Muscle layer of colon (tissue), 2 donors: ENCODE data around the gene SCN4A.
"Not testable (repeated sequence)": the region's sequence is repeated elsewhere in the genome, so short reads cannot be mapped to it uniquely, and the experiment has no call there.

ENCODE experiments used
- H3K27ac ChIP-seq: one replicate; pipeline ENCODE4 v1.7.0; 2013; ENCODE audit warnings: low read depth, mild to moderate bottlenecking, low read length, moderate library complexity
- H3K27me3 ChIP-seq, 2 donors: one replicate each; pipeline ENCODE4 v1.7.0; 2013; ENCODE audit warnings: low read length in 2 of 2, mild to moderate bottlenecking in 2 of 2; ENCODE audit not compliant: insufficient read depth in 2 of 2, control insufficient read depth in 1 of 2
- H3K36me3 ChIP-seq: one replicate; pipeline ENCODE4 v1.7.0; 2013; ENCODE audit warnings: mild to moderate bottlenecking, low read length; ENCODE audit not compliant: insufficient read depth
- H3K4me1 ChIP-seq: one replicate; pipeline ENCODE4 v1.7.0; 2013; ENCODE audit warnings: mild to moderate bottlenecking, low read length; ENCODE audit not compliant: insufficient read depth
- H3K4me3 ChIP-seq, 2 donors: one replicate each; pipeline ENCODE4 v1.7.0; 2013; ENCODE audit warnings: low read length in 2 of 2, low read depth in 1 of 2, mild to moderate bottlenecking in 1 of 2, moderate library complexity in 1 of 2
- H3K9ac ChIP-seq: one replicate; pipeline ENCODE4 v1.7.0; 2013; ENCODE audit warnings: low read length
- H3K9me3 ChIP-seq: one replicate; pipeline ENCODE4 v1.7.0; 2013; ENCODE audit warnings: mild to moderate bottlenecking, low read length
- donor health status: abdominal sarcoma.
- donor health status: Adenocarcinoma of cecum.

The SCN4A gene

DNA sequence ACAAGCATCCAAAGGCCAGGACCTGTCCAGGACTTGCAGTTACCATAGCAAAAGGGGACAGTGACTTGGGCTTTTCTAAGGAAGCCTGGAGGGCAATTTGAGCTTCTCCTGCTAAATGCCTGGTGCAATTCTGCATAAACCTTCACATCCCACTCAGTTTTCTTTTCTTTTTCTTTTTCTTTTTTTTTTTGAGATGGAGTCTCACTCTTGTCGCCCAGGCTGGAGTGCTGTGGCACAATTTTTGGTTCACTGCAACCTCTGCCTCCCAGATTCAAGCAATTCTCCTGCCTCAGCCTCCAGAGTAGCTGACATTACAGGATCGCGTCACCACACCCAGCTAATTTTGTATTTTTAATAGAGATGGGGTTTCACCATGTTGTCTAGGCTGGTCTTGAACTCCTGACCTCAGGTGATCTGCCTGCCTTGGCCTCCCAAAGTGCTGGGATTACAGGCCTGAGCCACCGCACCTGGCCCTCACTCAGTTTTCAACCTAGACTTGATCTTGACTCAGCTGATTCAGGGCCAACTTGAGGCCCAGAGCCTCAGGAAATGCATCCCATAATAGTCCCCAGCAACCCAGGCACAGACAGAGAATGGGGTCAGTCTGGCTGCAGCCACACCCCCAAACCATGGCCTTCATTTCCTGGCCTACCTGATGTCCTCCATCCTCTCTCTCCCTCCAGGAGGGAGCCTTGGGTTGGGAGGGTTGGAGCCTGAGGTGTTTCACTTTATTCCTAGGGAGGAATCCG is 34.5 kb upstream of the SCN4A start:
- H3K27ac ChIP-seq, H3K9ac ChIP-seq, H3K4me3 ChIP-seq, H3K9me3 ChIP-seq, H3K36me3 ChIP-seq, H3K4me1 ChIP-seq, H3K27me3 ChIP-seq: not testable (repeated sequence)

DNA sequence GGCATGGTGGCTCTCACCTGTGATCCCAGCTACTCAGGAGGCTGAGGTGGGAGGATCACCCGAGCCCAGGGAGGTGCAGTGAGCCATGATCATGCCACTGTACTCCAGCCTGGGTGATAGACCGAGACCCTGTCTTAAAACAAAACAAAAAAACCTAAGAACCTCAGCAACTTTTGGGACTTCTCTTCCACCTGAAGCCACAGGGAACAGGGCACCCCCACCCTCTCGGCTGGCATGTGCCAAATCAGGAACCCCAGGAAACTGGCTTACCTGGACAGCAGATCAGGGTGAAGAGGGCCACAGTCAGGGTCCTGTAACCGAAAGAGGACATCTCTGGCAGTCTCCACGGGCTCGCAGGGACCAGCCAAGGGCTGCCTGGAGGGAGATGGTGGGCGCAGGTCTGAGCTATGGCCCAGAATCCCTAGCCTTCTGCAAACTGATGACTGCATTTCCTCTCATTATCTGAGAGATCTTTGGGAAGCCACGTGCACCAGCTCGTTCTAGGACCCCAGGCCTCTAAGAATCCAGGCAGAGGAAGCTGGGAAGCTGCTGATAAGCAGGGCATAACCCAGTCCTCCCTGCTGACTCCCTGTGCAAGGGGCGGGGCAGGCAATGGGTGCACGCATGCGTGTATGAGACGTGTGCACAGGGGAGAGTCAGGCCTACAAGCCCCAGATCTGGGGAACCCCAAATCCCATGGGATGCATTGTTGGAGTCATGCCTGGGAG is 33.8 kb upstream of the SCN4A start:
- Histone ChIP-seq H3K27ac (no peak overlapping the region), H3K27me3 (peaks cover 0 to 10% of the 10 kb centered on the region in 2 donors), H3K9ac (no peak overlapping the region), H3K4me1 (no peaks in the 10 kb centered on the region), H3K36me3 (no peaks in the 10 kb centered on the region), H3K4me3 (no peak overlapping the region), H3K9me3 (no peaks in the 10 kb centered on the region)

DNA sequence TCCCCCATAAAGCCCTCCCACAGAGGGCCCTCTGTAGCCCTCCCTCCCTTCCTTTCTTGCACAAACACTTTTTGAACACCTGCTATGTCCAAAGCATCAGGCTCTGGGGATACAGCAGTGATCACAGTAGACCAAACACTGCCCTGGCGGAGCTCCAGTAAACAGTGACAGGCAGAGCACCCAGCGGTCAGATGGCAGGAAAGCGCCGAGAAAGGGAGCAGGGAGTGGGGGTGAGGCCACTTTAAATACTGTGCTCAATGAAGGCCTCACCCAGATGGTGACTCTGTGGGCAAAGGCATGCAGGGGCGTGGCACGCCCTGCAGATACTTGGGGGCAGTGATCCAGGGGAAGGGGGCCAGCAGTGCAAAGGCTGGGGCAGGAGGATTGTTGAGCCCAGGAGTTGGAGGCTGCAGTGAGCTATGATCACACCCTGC is 33.0 kb upstream of the SCN4A start:
- Histone ChIP-seq H3K4me3 (no peak overlapping the region), H3K27ac (no peak overlapping the region), H3K36me3 (no peaks in the 10 kb centered on the region), H3K9me3 (no peaks in the 10 kb centered on the region), H3K27me3 (peaks cover 0 to 10% of the 10 kb centered on the region in 2 donors), H3K4me1 (no peaks in the 10 kb centered on the region), H3K9ac (no peak overlapping the region)

DNA sequence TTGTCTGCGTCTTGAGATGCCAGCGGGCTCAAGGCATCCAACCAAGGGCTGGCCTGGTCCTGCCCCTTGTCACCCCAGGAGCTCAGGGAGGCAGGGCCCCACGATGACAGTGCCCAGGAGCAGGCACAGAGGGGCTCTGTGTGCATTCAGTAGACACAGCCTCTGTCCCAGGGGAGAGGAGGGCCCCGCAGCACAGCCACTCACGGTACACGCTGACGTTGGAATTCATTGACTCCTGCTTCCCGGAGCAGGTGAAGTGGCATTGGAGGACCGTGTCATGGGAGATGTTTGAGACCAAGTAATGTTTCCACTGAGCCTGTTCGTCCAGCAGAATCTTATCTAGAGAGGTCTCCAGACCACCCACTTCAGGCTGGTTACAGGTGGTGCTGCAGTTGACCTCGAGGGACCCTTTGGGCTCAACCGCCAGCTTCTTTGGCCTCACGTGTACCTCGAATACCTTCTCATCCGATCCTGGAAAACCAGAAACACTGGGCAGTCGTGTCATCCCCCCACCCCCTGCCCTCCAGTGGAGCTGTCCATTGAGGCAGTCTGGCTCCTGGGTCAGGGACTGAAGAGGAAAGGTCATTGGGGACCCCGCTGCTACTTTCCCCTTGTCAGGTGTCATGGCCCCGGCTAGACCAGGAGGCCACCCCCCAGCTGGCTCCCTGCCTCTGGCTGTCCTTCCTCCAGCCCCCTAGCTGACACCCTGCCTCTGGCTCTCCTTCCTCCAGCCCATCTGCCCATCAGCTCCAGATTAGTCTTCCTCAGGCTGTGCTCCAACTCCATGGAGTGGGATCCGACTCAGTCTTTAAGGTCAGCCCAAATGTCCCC is 32.4 kb upstream of the SCN4A start:
- Histone ChIP-seq H3K9me3 (no peaks in the 10 kb centered on the region), H3K9ac (no peak overlapping the region), H3K4me3 (no peak overlapping the region), H3K4me1 (no peaks in the 10 kb centered on the region), H3K27ac (no peak overlapping the region), H3K27me3 (peaks cover 0 to 10% of the 10 kb centered on the region in 2 donors), H3K36me3 (no peaks in the 10 kb centered on the region)

DNA sequence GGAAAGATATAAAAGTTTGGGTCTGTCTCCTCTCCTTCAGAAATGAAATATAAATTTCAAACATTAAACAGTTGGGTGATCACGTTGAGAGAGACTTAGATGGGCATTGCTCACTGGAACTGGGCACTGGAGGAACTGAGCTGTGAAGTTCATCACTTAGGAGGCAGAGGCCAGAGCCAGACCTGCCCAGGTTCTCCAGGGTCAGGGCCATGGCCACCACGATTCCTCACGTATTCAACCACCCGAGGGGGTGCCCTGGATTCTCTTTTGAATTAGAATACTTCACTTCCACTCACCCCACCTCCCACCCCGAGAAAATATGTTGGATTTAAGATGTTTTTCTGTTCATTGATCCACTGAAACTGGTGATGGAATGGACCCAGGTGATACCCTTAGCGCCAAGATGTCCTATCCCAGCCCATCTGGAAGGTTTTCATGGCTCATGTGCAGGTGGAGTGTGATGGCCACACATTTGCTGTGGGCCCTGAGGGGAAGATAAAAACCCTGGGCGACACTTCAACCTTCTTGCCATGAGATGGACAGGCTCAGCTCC is 31.6 kb upstream of the SCN4A start:
- Histone ChIP-seq H3K4me1 (no peaks in the 10 kb centered on the region), H3K27me3 (peaks cover 6 to 11% of the 10 kb centered on the region in 2 donors), H3K27ac (no peak overlapping the region), H3K4me3 (no peak overlapping the region), H3K9ac (no peak overlapping the region), H3K36me3 (no peaks in the 10 kb centered on the region), H3K9me3 (no peaks in the 10 kb centered on the region)

DNA sequence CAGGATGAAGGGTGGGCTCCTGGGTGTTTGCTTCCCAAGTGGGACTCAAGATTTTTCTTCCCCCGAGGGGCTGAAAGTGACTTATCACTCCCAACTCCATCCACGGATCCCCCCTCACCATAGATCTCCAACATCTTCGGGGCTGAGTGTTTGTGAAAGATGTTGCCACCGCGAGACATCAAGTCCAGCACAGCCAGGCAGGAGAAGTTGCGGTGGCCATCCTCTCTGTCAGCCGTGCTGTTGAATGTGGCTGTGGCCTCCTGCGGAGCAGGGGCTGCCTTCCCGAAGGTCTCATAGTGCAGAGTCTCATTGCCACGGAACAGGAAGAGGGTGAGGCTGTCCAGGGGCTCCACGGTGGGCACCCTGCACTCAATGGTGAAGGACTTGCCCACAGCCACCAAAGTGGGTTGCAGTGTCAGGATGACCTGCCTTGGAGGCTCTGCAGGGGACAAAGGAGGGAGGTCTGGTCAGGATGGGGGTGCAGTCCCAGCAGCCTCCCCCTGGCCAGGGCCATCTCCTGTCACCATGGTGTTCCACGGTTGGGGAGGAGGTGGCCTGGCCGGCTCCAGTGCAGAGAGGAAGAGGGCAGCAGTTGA is 30.9 kb upstream of the SCN4A start:
- H3K36me3 ChIP-seq = no peaks in the 10 kb centered on the region
- H3K27ac ChIP-seq = no peak overlapping the region
- H3K27me3 ChIP-seq = peaks cover 13 to 17% of the 10 kb centered on the region in 2 donors
- H3K9me3 ChIP-seq = no peaks in the 10 kb centered on the region
- no peaks in the 10 kb centered on the region for H3K4me1 ChIP-seq
- no peak overlapping the region for H3K9ac ChIP-seq
- no peak overlapping the region for H3K4me3 ChIP-seq

DNA sequence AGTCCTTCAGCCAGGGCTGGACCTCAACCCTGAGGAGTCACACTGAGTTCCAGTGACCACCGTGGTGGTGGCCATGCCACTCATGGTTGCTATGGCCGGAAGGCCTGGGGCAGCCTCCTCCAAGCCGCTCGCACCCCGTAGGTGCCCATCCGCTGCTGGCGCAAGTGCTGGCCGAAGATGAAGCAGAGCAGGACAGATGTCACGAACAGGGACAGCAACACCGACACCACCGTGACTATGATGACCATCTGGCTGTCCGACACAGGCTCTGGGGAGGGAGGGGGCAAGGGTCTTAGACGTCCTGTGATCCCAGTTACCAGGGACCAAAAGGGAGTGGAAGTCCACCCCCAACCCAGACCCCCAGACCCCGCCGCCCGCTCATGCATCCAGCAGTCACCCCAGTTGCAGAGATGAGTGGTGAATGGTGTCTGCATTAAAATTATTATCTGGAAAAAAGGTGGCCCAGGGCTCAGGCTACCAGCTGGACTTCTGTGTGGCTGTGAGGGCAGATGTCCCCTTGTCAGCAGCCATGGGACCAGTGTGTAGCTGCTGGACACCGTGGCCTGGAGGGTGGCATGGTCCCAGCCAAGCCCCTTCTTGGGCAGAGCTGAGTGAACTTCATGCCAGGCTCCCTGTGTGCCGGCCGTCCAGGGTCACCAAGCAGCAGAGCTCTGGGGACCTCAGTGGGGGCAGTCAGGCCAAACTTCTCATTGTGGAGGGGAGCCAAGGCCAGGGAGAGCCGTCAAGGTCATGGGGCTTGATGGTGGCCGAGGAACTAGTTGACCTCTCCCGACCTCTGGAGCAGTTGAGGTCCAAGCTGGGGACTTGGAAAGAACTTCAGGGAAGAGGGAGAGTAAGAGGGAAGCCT is 30.2 kb upstream of the SCN4A start:
- Histone ChIP-seq H3K27me3 (peaks cover 13 to 25% of the 10 kb centered on the region in 2 donors), H3K36me3 (no peaks in the 10 kb centered on the region), H3K4me1 (no peaks in the 10 kb centered on the region), H3K27ac (no peak overlapping the region), H3K4me3 (no peak overlapping the region), H3K9ac (no peak overlapping the region), H3K9me3 (no peaks in the 10 kb centered on the region)

DNA sequence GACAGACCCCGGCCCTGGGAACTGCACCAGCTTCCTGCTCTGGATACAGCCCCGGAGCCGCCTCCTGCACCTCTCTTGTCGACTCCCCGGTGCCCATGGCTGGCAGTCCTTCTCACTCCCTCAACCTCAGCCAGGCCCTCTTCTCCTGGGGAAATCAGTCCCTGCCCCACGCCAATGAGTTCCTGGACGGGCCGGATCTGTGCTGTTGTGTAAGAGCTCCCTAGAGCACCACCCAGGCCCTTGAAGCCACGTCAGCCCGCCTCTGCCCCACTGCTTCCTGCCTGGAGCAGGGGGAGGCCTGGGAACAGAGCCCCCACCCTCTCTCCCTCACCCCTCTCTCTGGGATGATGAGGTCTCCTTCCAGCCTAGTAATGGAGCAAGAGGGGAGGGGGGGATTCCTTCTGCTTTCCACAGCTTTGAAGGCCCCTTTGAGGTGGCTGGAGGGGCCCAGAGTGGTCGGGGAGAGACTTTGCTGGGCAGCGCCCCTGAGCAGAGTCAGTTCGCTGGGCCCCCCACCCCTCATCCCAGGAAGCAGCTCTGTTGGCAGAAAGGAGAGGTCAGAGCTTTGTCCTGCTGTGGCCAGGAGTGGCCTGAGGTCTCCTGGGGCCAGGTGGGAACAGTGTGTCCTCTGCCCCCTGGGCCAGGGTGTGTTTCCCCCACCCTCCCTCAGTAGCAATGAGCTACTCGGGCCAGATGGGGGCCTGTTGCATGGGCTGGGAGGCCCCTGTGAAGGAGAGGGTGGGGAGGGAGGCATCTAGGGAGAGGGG is 29.2 kb upstream of the SCN4A start:
- no peaks in the 10 kb centered on the region for H3K4me1 ChIP-seq
- peaks cover 13 to 34% of the 10 kb centered on the region in 2 donors for H3K27me3 ChIP-seq
- no peaks in the 10 kb centered on the region for H3K36me3 ChIP-seq
- no peaks in the 10 kb centered on the region for H3K9me3 ChIP-seq
- no peak overlapping the region for H3K4me3 ChIP-seq
- no peak overlapping the region for H3K27ac ChIP-seq
- no peak overlapping the region for H3K9ac ChIP-seq

DNA sequence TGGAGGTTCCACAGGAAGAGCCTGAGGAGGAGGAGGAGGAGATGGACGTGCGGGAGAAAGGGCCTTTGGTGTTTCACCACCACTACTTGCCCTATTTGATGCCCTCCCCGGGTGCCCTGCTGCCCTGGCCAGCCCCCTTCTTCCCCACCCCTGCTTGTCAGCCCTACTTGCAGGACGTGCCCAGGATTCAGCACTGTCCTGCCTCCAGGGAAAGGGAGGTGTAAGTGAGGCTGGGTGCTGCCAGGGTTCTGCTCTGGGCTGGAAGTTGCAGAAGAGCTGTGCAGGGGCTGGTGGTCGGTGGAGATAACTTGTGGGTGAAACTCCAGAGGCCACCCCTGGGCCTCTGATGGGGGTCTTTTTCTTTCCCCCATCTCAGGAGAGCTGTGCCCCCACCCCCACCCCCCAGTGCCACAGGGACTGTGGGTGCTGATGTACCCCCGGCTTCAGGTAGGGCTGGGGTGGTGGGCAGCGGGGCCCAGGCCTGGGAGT is 28.4 kb upstream of the SCN4A start:
- Histone ChIP-seq H3K36me3 (no peaks in the 10 kb centered on the region), H3K27me3 (peaks cover 13 to 35% of the 10 kb centered on the region in 2 donors), H3K27ac (no peak overlapping the region), H3K4me3 (no peak overlapping the region), H3K4me1 (no peaks in the 10 kb centered on the region), H3K9ac (no peak overlapping the region), H3K9me3 (no peaks in the 10 kb centered on the region)
